SU-DHL-6 (cell line): ENCODE measurements around the gene CTNND2.

ENCODE experiments used
- EZH2phosphoT487 ChIP-seq: fragments of 200-600 bp; sonication (generic), shearing (Covaris generic); conservative IDR thresholded peaks from 2 replicates; pipeline ENCODE4 v1.6.1; 2018; ENCODE audit warnings: mild to moderate bottlenecking, antibody characterized with exemption, low read length, moderate library complexity, mixed read lengths
- TF ChIP-seq, protein P1 (sequence below): fragments of 200-600 bp; sonication (generic); IDR thresholded peaks from one replicate; pipeline ENCODE4 v1.5.1; 2017; ENCODE audit warnings: antibody characterized with exemption, mild to moderate bottlenecking, low read length, moderate library complexity; ENCODE audit not compliant: insufficient read depth, poor library complexity, severe bottlenecking

- TF ChIP-seq, protein P1, sequence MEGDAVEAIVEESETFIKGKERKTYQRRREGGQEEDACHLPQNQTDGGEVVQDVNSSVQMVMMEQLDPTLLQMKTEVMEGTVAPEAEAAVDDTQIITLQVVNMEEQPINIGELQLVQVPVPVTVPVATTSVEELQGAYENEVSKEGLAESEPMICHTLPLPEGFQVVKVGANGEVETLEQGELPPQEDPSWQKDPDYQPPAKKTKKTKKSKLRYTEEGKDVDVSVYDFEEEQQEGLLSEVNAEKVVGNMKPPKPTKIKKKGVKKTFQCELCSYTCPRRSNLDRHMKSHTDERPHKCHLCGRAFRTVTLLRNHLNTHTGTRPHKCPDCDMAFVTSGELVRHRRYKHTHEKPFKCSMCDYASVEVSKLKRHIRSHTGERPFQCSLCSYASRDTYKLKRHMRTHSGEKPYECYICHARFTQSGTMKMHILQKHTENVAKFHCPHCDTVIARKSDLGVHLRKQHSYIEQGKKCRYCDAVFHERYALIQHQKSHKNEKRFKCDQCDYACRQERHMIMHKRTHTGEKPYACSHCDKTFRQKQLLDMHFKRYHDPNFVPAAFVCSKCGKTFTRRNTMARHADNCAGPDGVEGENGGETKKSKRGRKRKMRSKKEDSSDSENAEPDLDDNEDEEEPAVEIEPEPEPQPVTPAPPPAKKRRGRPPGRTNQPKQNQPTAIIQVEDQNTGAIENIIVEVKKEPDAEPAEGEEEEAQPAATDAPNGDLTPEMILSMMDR = no peak
- no peak for TF ChIP-seq EZH2phosphoT487
These were observed 866.3 kb downstream of the CTNND2 start for GRCh38 chr5:11037941-11038340.
